ENCODE results near the gene SH2D3C. TPM values are rescaled to one million over a fixed set of nuclear protein-coding genes. Genes with fewer than 3 reads are reported as not detected.

Gene SH2D3C
- 0.61 TPM in 1 of 2 replicates, not detected in the other for total RNA-seq (2014; rRNA removed; shearing (Covaris generic); ENCODE audit: low replicate concordance)

GRCh38 chr9:127778280-127779135 lies at the start of gene SH2D3C:
Gene SH2D3C (minus strand): TSS chr9:127778666. CDS start chr9:127778627, 39 bp downstream.
- H3K9me3 ChIP-seq (ENCODE audit: low read length), result no peaks in the 10 kb centered on the region
- H3K27me3 ChIP-seq (ENCODE audit: low read length), result no peaks in the 10 kb centered on the region
- H3K9me2 ChIP-seq (replicated peaks; ENCODE audit: insufficient read depth, low read length), result no peaks in the 10 kb centered on the region
- H3K4me2 ChIP-seq (ENCODE audit: low read depth, low read length, poor library complexity, severe bottlenecking), result no peak within 1 kb of the TSS
- peaks cover 28% of the 10 kb centered on the region for H3K4me1 ChIP-seq (ENCODE audit: low read length)
- H3K79me2 ChIP-seq (ENCODE audit: low read length), result no peaks in the 10 kb centered on the region
- no peaks in the 10 kb centered on the region for H3K36me3 ChIP-seq (ENCODE audit: insufficient read depth, low read length)
- H3K4me3 ChIP-seq (ENCODE audit: low read length), result no peak within 1 kb of the TSS
- no peaks in the 10 kb centered on the region for H4K20me1 ChIP-seq (ENCODE audit: insufficient read depth, low read depth, low read length)
- no peak within 1 kb of the TSS for H2AFZ ChIP-seq (ENCODE audit: low read length)
- no peak within 1 kb of the TSS for H3K9ac ChIP-seq (ENCODE audit: low read length)
- DNase-seq, result no peak
- H3K27ac ChIP-seq (ENCODE audit: low read length), result no peak within 1 kb of the TSS

GRCh38 chr9:127826253-127826913 lies 47.9 kb upstream of the SH2D3C start:
- Histone ChIP-seq H3K4me2 (ENCODE audit: low read depth, low read length, poor library complexity, severe bottlenecking) (no peak overlapping the region), H3K9ac (ENCODE audit: low read length) (no peak overlapping the region), H3K9me3 (ENCODE audit: low read length) (no peaks in the 10 kb centered on the region), H3K9me2 (replicated peaks; ENCODE audit: insufficient read depth, low read length) (no peaks in the 10 kb centered on the region), H3K36me3 (ENCODE audit: insufficient read depth, low read length) (no peaks in the 10 kb centered on the region), H3K27me3 (ENCODE audit: low read length) (no peaks in the 10 kb centered on the region), H3K27ac (ENCODE audit: low read length) (no peak overlapping the region), H3K4me1 (ENCODE audit: low read length) (no peaks in the 10 kb centered on the region), H3K79me2 (ENCODE audit: low read length) (no peaks in the 10 kb centered on the region), H4K20me1 (ENCODE audit: insufficient read depth, low read depth, low read length) (no peaks in the 10 kb centered on the region; the same call in 1 of the 2 replicates), H2AFZ (ENCODE audit: low read length) (no peak overlapping the region), H3K4me3 (ENCODE audit: low read length) (no peak overlapping the region)
- DNase-seq, result no peak

DNA sequence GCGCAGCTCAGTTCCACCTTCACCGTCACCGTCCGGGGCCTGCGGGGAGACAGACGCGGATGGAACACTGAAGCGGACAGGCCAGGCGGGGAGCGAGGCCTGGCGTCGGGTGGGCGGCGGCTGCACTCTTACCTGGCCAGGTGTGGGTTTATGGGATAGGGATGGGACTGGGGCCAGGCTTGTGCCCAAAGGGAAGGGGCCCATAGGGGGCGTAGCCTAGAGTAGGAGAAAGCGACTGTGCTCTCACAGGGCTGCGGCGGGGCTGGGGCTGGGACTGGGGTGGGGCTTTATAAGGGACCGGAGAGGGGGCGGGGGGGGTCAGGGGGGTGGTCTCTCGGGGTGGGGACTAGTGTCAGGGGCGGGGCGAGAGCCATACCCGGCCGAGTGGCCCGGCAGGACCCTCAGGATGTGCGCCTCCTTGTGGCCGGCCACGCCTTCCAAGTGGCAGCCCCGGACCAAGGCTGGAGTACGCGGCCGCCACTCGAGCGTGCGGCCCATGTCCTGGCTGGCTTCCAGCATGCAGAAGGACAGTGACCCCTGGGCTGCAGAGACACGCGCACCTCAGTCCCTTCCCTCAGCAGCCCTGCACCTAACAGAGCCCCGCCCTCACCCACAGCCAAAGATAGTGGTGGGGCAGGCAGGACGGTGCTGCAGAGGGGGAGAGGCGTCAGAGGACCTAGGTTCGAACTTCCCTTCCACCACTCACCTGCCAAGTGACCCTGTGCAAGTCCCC lies 47.0 kb upstream of the SH2D3C start:
- DNase-seq, result peak; percentile 79
- Histone ChIP-seq H2AFZ (ENCODE audit: low read length) (no peak overlapping the region), H3K4me2 (ENCODE audit: low read depth, low read length, poor library complexity, severe bottlenecking) (no peak overlapping the region), H3K4me1 (ENCODE audit: low read length) (no peaks in the 10 kb centered on the region), H4K20me1 (ENCODE audit: insufficient read depth, low read depth, low read length) (no peaks in the 10 kb centered on the region; the same call in 1 of the 2 replicates), H3K27ac (ENCODE audit: low read length) (no peak overlapping the region), H3K9ac (ENCODE audit: low read length) (no peak overlapping the region), H3K27me3 (ENCODE audit: low read length) (no peaks in the 10 kb centered on the region), H3K9me3 (ENCODE audit: low read length) (no peaks in the 10 kb centered on the region), H3K79me2 (ENCODE audit: low read length) (no peaks in the 10 kb centered on the region), H3K36me3 (ENCODE audit: insufficient read depth, low read length) (no peaks in the 10 kb centered on the region), H3K4me3 (ENCODE audit: low read length) (no peak overlapping the region), H3K9me2 (replicated peaks; ENCODE audit: insufficient read depth, low read length) (no peaks in the 10 kb centered on the region)

DNA sequence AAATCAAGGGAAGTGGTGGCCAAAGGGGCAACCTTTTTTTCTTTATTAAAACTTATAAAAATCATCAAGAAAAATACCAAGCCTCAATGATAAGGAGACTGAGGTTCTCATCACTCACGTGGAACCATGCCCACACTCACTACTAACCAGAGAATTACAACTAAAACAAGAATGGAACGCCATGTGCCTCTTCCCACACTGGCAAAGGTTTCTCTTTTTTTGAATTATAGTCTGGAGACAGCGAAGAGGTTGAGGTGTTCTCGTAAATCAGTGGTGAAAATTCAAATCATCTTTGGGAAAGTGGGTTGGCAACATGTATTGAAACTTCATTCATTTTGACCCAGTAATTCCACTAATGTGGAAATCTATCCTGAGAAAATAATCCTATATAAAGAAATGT lies 43.6 kb upstream of the SH2D3C start:
- H3K36me3 ChIP-seq (ENCODE audit: insufficient read depth, low read length), result no peaks in the 10 kb centered on the region; the same call in 1 of the 2 replicates
- no peaks in the 10 kb centered on the region for H3K27me3 ChIP-seq (ENCODE audit: low read length)
- H3K27ac ChIP-seq (ENCODE audit: low read length), result no peak overlapping the region
- no peak for DNase-seq
- H3K9me2 ChIP-seq (replicated peaks; ENCODE audit: insufficient read depth, low read length), result no peaks in the 10 kb centered on the region
- no peak overlapping the region for H3K9ac ChIP-seq (ENCODE audit: low read length)
- no peaks in the 10 kb centered on the region for H3K79me2 ChIP-seq (ENCODE audit: low read length)
- no peaks in the 10 kb centered on the region for H3K4me1 ChIP-seq (ENCODE audit: low read length)
- H3K9me3 ChIP-seq (ENCODE audit: low read length), result no peaks in the 10 kb centered on the region
- no peak overlapping the region for H3K4me2 ChIP-seq (ENCODE audit: low read depth, low read length, poor library complexity, severe bottlenecking)
- H3K4me3 ChIP-seq (ENCODE audit: low read length), result no peak overlapping the region
- no peak overlapping the region for H2AFZ ChIP-seq (ENCODE audit: low read length)
- H4K20me1 ChIP-seq (ENCODE audit: insufficient read depth, low read depth, low read length), result no peaks in the 10 kb centered on the region; the same call in 1 of the 2 replicates

DNA sequence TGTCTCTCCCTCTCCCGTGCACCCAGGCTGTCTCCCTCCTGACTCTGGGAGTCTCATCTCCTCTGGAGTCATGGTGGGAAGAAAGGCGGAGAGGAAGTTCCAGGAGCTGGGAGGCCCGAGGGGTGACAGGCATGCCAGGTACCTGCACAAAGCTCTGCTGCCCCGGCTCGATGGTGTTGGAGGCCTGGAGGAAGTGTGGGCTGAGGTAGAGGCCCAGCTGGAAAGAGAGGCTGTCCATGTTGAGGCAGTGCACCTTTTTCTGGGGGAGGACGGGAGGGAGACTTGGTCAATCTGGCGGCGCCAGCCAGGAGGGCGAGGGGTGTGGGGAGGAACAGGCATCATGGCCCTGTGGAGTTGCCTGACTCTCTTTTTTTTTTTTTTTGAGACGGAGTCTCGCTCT lies 40.1 kb upstream of the SH2D3C start:
- Histone ChIP-seq H3K79me2 (ENCODE audit: low read length) (no peaks in the 10 kb centered on the region), H3K9me2 (replicated peaks; ENCODE audit: insufficient read depth, low read length) (no peaks in the 10 kb centered on the region), H3K4me3 (ENCODE audit: low read length) (no peak overlapping the region), H2AFZ (ENCODE audit: low read length) (no peak overlapping the region), H4K20me1 (ENCODE audit: insufficient read depth, low read depth, low read length) (no peaks in the 10 kb centered on the region), H3K27ac (ENCODE audit: low read length) (no peak overlapping the region), H3K9ac (ENCODE audit: low read length) (no peak overlapping the region), H3K4me1 (ENCODE audit: low read length) (no peaks in the 10 kb centered on the region), H3K4me2 (ENCODE audit: low read depth, low read length, poor library complexity, severe bottlenecking) (no peak overlapping the region), H3K27me3 (ENCODE audit: low read length) (no peaks in the 10 kb centered on the region), H3K9me3 (ENCODE audit: low read length) (no peaks in the 10 kb centered on the region), H3K36me3 (ENCODE audit: insufficient read depth, low read length) (no peaks in the 10 kb centered on the region; the same call in 1 of the 2 replicates)
- no peak for DNase-seq

DNA sequence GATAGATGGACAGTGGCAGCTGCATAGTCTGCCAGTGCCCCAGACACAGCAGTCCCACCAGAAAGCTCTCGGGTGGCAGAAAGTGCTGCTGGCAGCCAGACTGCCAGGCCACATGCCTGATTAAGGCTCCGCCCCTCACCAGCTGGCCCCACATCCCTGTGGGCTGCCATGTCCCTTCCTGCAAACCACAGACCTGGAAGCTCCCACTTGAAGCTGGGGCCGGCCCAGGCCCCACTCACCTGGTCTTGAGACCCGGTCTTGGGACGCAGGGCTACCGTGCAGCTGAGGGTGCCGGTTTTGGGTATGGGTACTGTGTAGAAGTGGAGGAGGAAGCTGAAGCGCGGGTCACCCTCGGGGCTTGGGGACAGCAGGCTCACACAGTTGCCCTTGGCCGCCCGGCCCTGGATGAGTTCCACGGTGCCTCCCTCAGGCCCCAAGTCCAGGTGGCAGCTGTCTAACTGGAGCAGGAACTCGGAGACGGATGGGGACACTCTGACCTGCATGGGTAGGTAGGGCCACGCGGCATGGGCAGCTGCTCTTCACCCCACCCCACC lies 39.5 kb upstream of the SH2D3C start:
- Histone ChIP-seq H3K4me2 (ENCODE audit: low read depth, low read length, poor library complexity, severe bottlenecking) (no peak overlapping the region), H3K79me2 (ENCODE audit: low read length) (no peaks in the 10 kb centered on the region), H3K27ac (ENCODE audit: low read length) (no peak overlapping the region), H3K9ac (ENCODE audit: low read length) (no peak overlapping the region), H2AFZ (ENCODE audit: low read length) (no peak overlapping the region), H3K36me3 (ENCODE audit: insufficient read depth, low read length) (peaks cover 2% of the 10 kb centered on the region; the same call in 1 of the 2 replicates), H3K9me2 (replicated peaks; ENCODE audit: insufficient read depth, low read length) (no peaks in the 10 kb centered on the region), H3K4me3 (ENCODE audit: low read length) (no peak overlapping the region), H3K4me1 (ENCODE audit: low read length) (no peaks in the 10 kb centered on the region), H3K9me3 (ENCODE audit: low read length) (no peaks in the 10 kb centered on the region), H4K20me1 (ENCODE audit: insufficient read depth, low read depth, low read length) (no peaks in the 10 kb centered on the region), H3K27me3 (ENCODE audit: low read length) (no peaks in the 10 kb centered on the region)
- DNase-seq, result no peak

DNA sequence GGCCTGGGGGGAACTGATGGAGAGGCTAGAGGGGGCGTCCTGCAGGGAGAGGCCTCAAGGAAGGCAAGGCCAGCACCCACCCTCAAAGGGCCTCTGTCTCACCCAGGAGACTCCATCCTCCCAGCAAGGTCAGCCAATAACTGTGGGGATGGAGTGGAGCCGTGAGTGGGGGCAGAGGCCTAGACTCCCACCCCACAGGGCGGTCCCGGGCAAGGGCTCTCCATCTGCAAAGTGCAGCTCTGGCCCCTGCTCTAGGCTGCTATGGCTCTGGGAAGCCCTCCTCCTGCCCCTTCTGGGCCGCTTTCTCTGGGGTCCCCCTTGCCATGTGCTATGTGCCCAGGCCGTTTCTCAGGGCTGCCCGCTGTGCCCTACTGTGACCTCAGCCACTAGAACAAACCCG lies 38.3 kb upstream of the SH2D3C start:
- no peaks in the 10 kb centered on the region for H3K9me2 ChIP-seq (replicated peaks; ENCODE audit: insufficient read depth, low read length)
- H3K27me3 ChIP-seq (ENCODE audit: low read length), result no peaks in the 10 kb centered on the region
- no peak overlapping the region for H3K4me3 ChIP-seq (ENCODE audit: low read length)
- no peak overlapping the region for H3K27ac ChIP-seq (ENCODE audit: low read length)
- H3K9ac ChIP-seq (ENCODE audit: low read length), result no peak overlapping the region
- H3K36me3 ChIP-seq (ENCODE audit: insufficient read depth, low read length), result peaks cover 5% of the 10 kb centered on the region; the same call in 1 of the 2 replicates
- no peak for DNase-seq
- H3K4me1 ChIP-seq (ENCODE audit: low read length), result no peaks in the 10 kb centered on the region
- H3K9me3 ChIP-seq (ENCODE audit: low read length), result no peaks in the 10 kb centered on the region
- no peak overlapping the region for H2AFZ ChIP-seq (ENCODE audit: low read length)
- no peaks in the 10 kb centered on the region for H4K20me1 ChIP-seq (ENCODE audit: insufficient read depth, low read depth, low read length)
- H3K4me2 ChIP-seq (ENCODE audit: low read depth, low read length, poor library complexity, severe bottlenecking), result no peak overlapping the region
- no peaks in the 10 kb centered on the region for H3K79me2 ChIP-seq (ENCODE audit: low read length)
